Body of pancreas (tissue), 4 donors: ENCODE measurements around the gene CACUL1. TPM values are rescaled to one million over a fixed set of nuclear protein-coding genes. Genes with fewer than 3 reads are reported as not detected.
"Not testable (repeated sequence)": the region's sequence is repeated elsewhere in the genome, so short reads cannot be mapped to it uniquely, and the experiment has no call there.

Source experiments
- ATAC-seq: fragments of 150-250 bp; one replicate; pipeline ENCODE4 v1.9.1; 2016
- DNase-seq, 4 donors: peaks; one replicate each; pipeline ENCODE4 v3.0.0-alpha.2; 2019
- H3K27ac ChIP-seq, 4 donors: fragments of 200-600 bp; sonication (generic); 1 replicate in 3 of 4; 2 replicates in 1 of 4; pipeline versions ENCODE4 v1.5.1 to v1.6.1; 2016 to 2019; ENCODE audit warnings: mild to moderate bottlenecking in 1 of 4, mixed read lengths in 1 of 4, moderate library complexity in 1 of 4
- H3K27me3 ChIP-seq, 2 donors: fragments of 200-600 bp; sonication (generic); one replicate each; pipeline ENCODE4 v1.6.0; 2016; ENCODE audit warnings: mild to moderate bottlenecking in 1 of 2
- H3K36me3 ChIP-seq, 2 donors: fragments of 200-600 bp; sonication (generic); replicated peaks in 1 of 2; 2 replicates each; pipeline ENCODE4 v1.5.1; 2016; ENCODE audit warnings: low read depth in 2 of 2; ENCODE audit not compliant: insufficient read depth in 1 of 2
- H3K4me1 ChIP-seq: fragments of 200-600 bp; sonication (generic); one replicate; pipeline ENCODE4 v1.6.0; 2016
- H3K4me3 ChIP-seq, 2 donors: fragments of 200-600 bp; sonication (generic); 1 replicate in 1 of 2; 2 replicates in 1 of 2; pipeline ENCODE4 v1.5.1; 2016 to 2019
- H3K9me3 ChIP-seq, 3 donors: fragments of 200-600 bp; sonication (generic); 1 replicate in 2 of 3; 2 replicates in 1 of 3; pipeline ENCODE4 v1.5.1; 2016
- CTCF ChIP-seq, 7 experiments: fragments of 450-650 bp in 4 of 7; fragments of 200-600 bp in 3 of 7; sonication (generic) in 3 of 7; IDR thresholded peaks; one replicate each; pipeline ENCODE4 v1.5.1; 2016 to 2019; ENCODE audit warnings: antibody characterized with exemption in 7 of 7
- POLR2A ChIP-seq, 3 donors: fragments of 450-650 bp; IDR thresholded peaks; one replicate each; pipeline ENCODE4 v1.6.1; 2016; ENCODE audit warnings: antibody characterized with exemption in 3 of 3, mild to moderate bottlenecking in 2 of 3
- WGBS, 2 donors: methylation state at CpG; one replicate each; pipeline ENCODE4 v1.1.5; 2017; 5-methylcytosine and 5-hydroxymethylcytosine counted together
- intact Hi-C: fragments of 100-400 bp; cut with DNase I; formaldehyde crosslinking; loops from one replicate; pipeline ENCODE4 v1.15.1; 2023
- total RNA-seq, 2 donors: library from RNA; depleted of rRNA; stranded (reverse); fragments of >200 nt; gene quantifications; one replicate each; pipeline ENCODE4 v1.1.0, GENCODE V29; 2016

CACUL1 gene
- total RNA-seq, 2 donors from 2014 or later, result 12.9 to 16.1 TPM

GRCh38 chr10:118790058-118790457 lies 35.3 kb upstream of the CACUL1 start:
- intact Hi-C loops, result no loop called here
- Histone ChIP-seq H3K4me1 (no peaks in the 10 kb centered on the region), H3K9me3 (no peaks in the 10 kb centered on the region), H3K36me3 (no peaks in the 10 kb centered on the region), H3K4me3 (no peak overlapping the region), H3K27ac (no peak overlapping the region), H3K27me3 (no peaks in the 10 kb centered on the region)
- no peak for TF ChIP-seq POLR2A (IDR thresholded peaks at IDR 0.05)
- TF ChIP-seq CTCF (IDR thresholded peaks at IDR 0.05), result no peak
- DNase-seq, result no peak
- no peak for ATAC-seq
- WGBS, 2 donors, result 80 to 81% methylated on average over 7 of the region's 7 CpGs

- TF ChIP-seq POLR2A (IDR thresholded peaks at IDR 0.05) (no peak), CTCF (IDR thresholded peaks at IDR 0.05) (no peak)
- Histone ChIP-seq H3K4me3 (no peak overlapping the region), H3K9me3 (no peaks in the 10 kb centered on the region), H3K27ac (no peak overlapping the region), H3K27me3 (no peaks in the 10 kb centered on the region), H3K36me3 (no peaks in the 10 kb centered on the region), H3K4me1 (no peaks in the 10 kb centered on the region)
- ATAC-seq (no peak), DNase-seq (no peak)
- intact Hi-C loops, result no loop called here
- WGBS, 2 donors, result 72 to 73% methylated on average over 5 of the region's 5 CpGs
These were observed 30.8 kb upstream of the CACUL1 start for GRCh38 chr10:118785551-118785950.

GRCh38 chr10:118783776-118784545 lies 29.2 kb upstream of the CACUL1 start:
- no peak for ATAC-seq
- 85 to 89% methylated on average over 24 of the region's 24 CpGs for WGBS, 2 donors
- Histone ChIP-seq H3K4me3 (no peak overlapping the region), H3K36me3 (no peaks in the 10 kb centered on the region), H3K27me3 (no peaks in the 10 kb centered on the region), H3K27ac (no peak overlapping the region), H3K9me3 (no peaks in the 10 kb centered on the region), H3K4me1 (no peaks in the 10 kb centered on the region)
- no peak for DNase-seq
- no peak for TF ChIP-seq CTCF (IDR thresholded peaks at IDR 0.05)
- TF ChIP-seq POLR2A (IDR thresholded peaks at IDR 0.05), result no peak
- intact Hi-C loops, result no loop called here

GRCh38 chr10:118782916-118783465 lies 28.2 kb upstream of the CACUL1 start:
- DNase-seq, H3K4me3 ChIP-seq, intact Hi-C loops, H3K27me3 ChIP-seq, H3K4me1 ChIP-seq, ATAC-seq, H3K9me3 ChIP-seq, H3K36me3 ChIP-seq, H3K27ac ChIP-seq: not testable (repeated sequence)
- 88 to 94% methylated on average over 13 to 21 of the region's 31 CpGs for WGBS, 2 donors

GRCh38 chr10:118781541-118781940 lies 26.8 kb upstream of the CACUL1 start:
- no peaks in the 10 kb centered on the region for H3K27me3 ChIP-seq
- no peaks in the 10 kb centered on the region for H3K36me3 ChIP-seq
- TF ChIP-seq CTCF (IDR thresholded peaks at IDR 0.05), result no peak
- TF ChIP-seq POLR2A (IDR thresholded peaks at IDR 0.05), result no peak
- DNase-seq (no peak), ATAC-seq (no peak)
- intact Hi-C loops, result no loop called here
- no peak overlapping the region for H3K27ac ChIP-seq
- H3K9me3 ChIP-seq, result no peaks in the 10 kb centered on the region
- H3K4me1 ChIP-seq, result no peaks in the 10 kb centered on the region
- no peak overlapping the region for H3K4me3 ChIP-seq
- 93 to 94% methylated on average over 3 to 4 of the region's 4 CpGs for WGBS, 2 donors
